Activated gamma-delta T cell (primary cell): ENCODE measurements around the gene MGRN1.

Experiments
- DNase-seq: peaks from one replicate; lab custom pipeline; 2025; lab: John Stamatoyannopoulos, UW

Gene MGRN1

GRCh38 chr16:4675864-4676786 lies 51.5 kb downstream of the MGRN1 start:
- DNase-seq = no peak

GRCh38 chr16:4676831-4677230 lies 52.2 kb downstream of the MGRN1 start:
- DNase-seq = no peak

GRCh38 chr16:4677390-4677789 lies 52.8 kb downstream of the MGRN1 start:
- no peak for DNase-seq

- DNase-seq = no peak
These were observed 53.4 kb downstream of the MGRN1 start for GRCh38 chr16:4677994-4678393.

GRCh38 chr16:4678596-4678995 lies 54.0 kb downstream of the MGRN1 start:
- DNase-seq = no peak

- no peak for DNase-seq
These were observed 54.7 kb downstream of the MGRN1 start for GRCh38 chr16:4679156-4679849.

GRCh38 chr16:4679850-4680636 lies 55.4 kb downstream of the MGRN1 start:
- no peak for DNase-seq

GRCh38 chr16:4680673-4681470 lies 56.2 kb downstream of the MGRN1 start:
- no peak for DNase-seq

GRCh38 chr16:4681471-4682083 lies 57.0 kb downstream of the MGRN1 start:
- no peak for DNase-seq

GRCh38 chr16:4682084-4682591 lies 57.5 kb downstream of the MGRN1 start:
- no peak for DNase-seq

GRCh38 chr16:4682616-4683254 lies 58.1 kb downstream of the MGRN1 start:
- no peak for DNase-seq

GRCh38 chr16:4683255-4684057 lies 58.8 kb downstream of the MGRN1 start:
- no peak for DNase-seq

GRCh38 chr16:4684058-4684715 lies 59.6 kb downstream of the MGRN1 start:
- DNase-seq = no peak

GRCh38 chr16:4684763-4685162 lies 60.1 kb downstream of the MGRN1 start:
- no peak for DNase-seq

GRCh38 chr16:4685292-4685691 lies 60.7 kb downstream of the MGRN1 start:
- DNase-seq = no peak

GRCh38 chr16:4685776-4686496 lies 61.3 kb downstream of the MGRN1 start:
- DNase-seq = no peak

- no peak for DNase-seq
These were observed 62.0 kb downstream of the MGRN1 start for GRCh38 chr16:4686497-4687210.

GRCh38 chr16:4687416-4687815 lies 62.8 kb downstream of the MGRN1 start:
- no peak for DNase-seq
